ENCODE measurements around the gene CNTNAP5. TPM values are rescaled to one million over a fixed set of nuclear protein-coding genes. Genes with fewer than 3 reads are reported as not detected.

Gene CNTNAP5
- total and polyA plus RNA-seq, 2 of the 8 experiments (the other 6 are each of a cell fraction or from before 2014, with no cell fraction given), result 0.11 to 0.76 TPM

- Histone ChIP-seq H3K9me3 (ENCODE audit: insufficient read depth in 2 of 2, low read depth in 1 of 2, low read length in 1 of 2) (0 out of 4 replicates have a peak, but pooled peaks cover 3% of the 10 kb centered on the region in 2 experiments), H2BK120ac (replicated peaks; ENCODE audit: low read depth, low read length) (no peak overlapping the region), H3K4ac (replicated peaks; ENCODE audit: insufficient read length, low read depth, low read length) (no peak overlapping the region), H3K56ac (replicated peaks; ENCODE audit: insufficient read length, low read depth, low read length) (no peak overlapping the region), H3K27ac (ENCODE audit: low read depth, low read length) (no peak overlapping the region), H2BK15ac (ENCODE audit: low read length) (no peak overlapping the region), H3K4me1 (replicated peaks in 1 of 4; ENCODE audit: control insufficient read depth in 3 of 4, insufficient read depth in 4 of 4, low read length in 3 of 4) (peaks cover 0 to 2% (median 0%) of the 10 kb centered on the region in 4 experiments; a peak in 1 of 7 replicates), H3K14ac (ENCODE audit: insufficient read length) (no peak overlapping the region), H4K91ac (replicated peaks; ENCODE audit: insufficient read length, low read length) (no peak overlapping the region), H3K4me2 (ENCODE audit: insufficient read depth in 1 of 2, low read depth in 2 of 2, low read length in 2 of 2) (no peak overlapping the region), H3K23ac (ENCODE audit: insufficient read length) (no peak overlapping the region), H3K36me3 (ENCODE audit: control insufficient read depth in 2 of 4, insufficient read depth in 4 of 4, low read length in 3 of 4) (no peaks in the 10 kb centered on the region), H4K20me1 (replicated peaks in 1 of 2; ENCODE audit: control insufficient read depth in 1 of 2, insufficient read depth in 2 of 2, low read length in 2 of 2) (no peaks in the 10 kb centered on the region), H3K79me1 (ENCODE audit: low read depth, low read length) (no peaks in the 10 kb centered on the region), H4K5ac (ENCODE audit: insufficient read length, low read depth, low read length) (no peak overlapping the region), H3K79me2 (ENCODE audit: control insufficient read depth in 1 of 2, insufficient read depth in 2 of 2, low read length in 2 of 2) (no peaks in the 10 kb centered on the region), H3K27me3 (replicated peaks in 1 of 4; ENCODE audit: control insufficient read depth in 3 of 4, extremely low read depth in 1 of 4, insufficient read depth in 3 of 4, low read length in 3 of 4) (no peaks in the 10 kb centered on the region), H2AFZ (ENCODE audit: low read length) (no peak overlapping the region), H3K9ac (replicated peaks in 1 of 4; ENCODE audit: extremely low read depth in 1 of 4, low read depth in 3 of 4, low read length in 3 of 4) (no peak overlapping the region), H3K4me3 (ENCODE audit: extremely low read depth in 1 of 4, insufficient read depth in 2 of 4, low read depth in 3 of 4, low read length in 4 of 4) (no peak overlapping the region), H3K23me2 (ENCODE audit: low read depth, low read length) (no peaks in the 10 kb centered on the region), H2BK20ac (ENCODE audit: low read length) (no peak overlapping the region), H2BK12ac (ENCODE audit: low read depth, low read length) (no peak overlapping the region), H3K18ac (ENCODE audit: extremely low read depth, low read length) (no peak overlapping the region), H2AK5ac (ENCODE audit: low read depth, low read length) (no peak overlapping the region), H2BK5ac (ENCODE audit: low read depth, low read length) (no peak overlapping the region), H4K8ac (ENCODE audit: extremely low read depth, insufficient read depth, low read length) (no peak overlapping the region)
- FAIRE-seq, result no peak
- DNase-seq (ENCODE audit: low read depth in 1 of 2, low spot score in 2 of 2), result no peak
- WGBS, 2 experiments (ENCODE audit: extremely low coverage in 1 of 2, insufficient coverage in 1 of 2, insufficient read length in 1 of 2, insufficient replicate concordance in 2 of 2, low coverage in 1 of 2, low lambda C conversion rate in 2 of 2, missing lambda C conversion rate in 1 of 2), result 97% methylated on average over 4 of the region's 4 CpGs; no CpG with 5 or more reads in 1 of the 2 experiments
- ChIA-PET POLR2A (ENCODE audit: partially characterized antibody) (no interaction called here), CTCF (ENCODE audit: partially characterized antibody) (no interaction called here)
- TF ChIP-seq ATF3 (IDR thresholded peaks at IDR 0.05; ENCODE audit: insufficient read depth, low read depth, low read length) (no peak), HDAC2 (IDR thresholded peaks at IDR 0.05; ENCODE audit: borderline replicate concordance in 1 of 2, low read depth in 2 of 2, low read length in 2 of 2) (no peak), FOSL1 (IDR thresholded peaks at IDR 0.05; ENCODE audit: insufficient read depth, low read depth, low read length) (no peak), HDAC6 (IDR thresholded peaks at IDR 0.05; ENCODE audit: low read depth, low read length) (no peak)
Observed at GRCh38 chr2:124526221-124526620, 501.1 kb downstream of the CNTNAP5 start.

All from H1 (cell line).